H1 (cell line): ENCODE measurements around the gene INTS7. TPM values are rescaled to one million over a fixed set of nuclear protein-coding genes. Genes with fewer than 3 reads are reported as not detected.

Source experiments
- CTCF ChIA-PET: fragments of 300-600 bp; sonication (Branson Sonifier 250); formaldehyde crosslinking; loops from one replicate; lab custom pipeline; 2021; ENCODE audit not compliant: partially characterized antibody; lab: Charles Lee
- POLR2A ChIA-PET: fragments of 300-600 bp; sonication (Branson Sonifier 250); formaldehyde crosslinking; loops from one replicate; lab custom pipeline; 2021; ENCODE audit warnings: inconsistent platforms; ENCODE audit not compliant: partially characterized antibody; lab: Charles Lee
- DNase-seq, 2 experiments: peaks; one replicate each; pipeline versions ENCODE4 v3.0.0 to v3.0.0-alpha.2; 2010 to 2022; ENCODE audit warnings: low spot score in 2 of 2, low read depth in 1 of 2, mixed read lengths in 1 of 2
- FAIRE-seq: peaks from 2 replicates; lab custom pipeline; 2011; peaks lifted over from hg19 to GRCh38; lab: Jason Lieb, UNC
- H2AFZ ChIP-seq: 2 replicates; pipeline ENCODE4 v1.8.1; 2012; ENCODE audit warnings: low read length, inconsistent platforms
- H2AK5ac ChIP-seq: 2 replicates; pipeline ENCODE4 v1.6.1; 2013; ENCODE audit warnings: low read depth, low read length
- H2BK120ac ChIP-seq: replicated peaks from 2 replicates; pipeline ENCODE3; 2013; ENCODE audit warnings: low read depth, low read length, inconsistent platforms
- H2BK12ac ChIP-seq: 2 replicates; pipeline ENCODE4 v1.6.1; 2013; ENCODE audit warnings: low read depth, low read length
- H2BK15ac ChIP-seq: 2 replicates; pipeline ENCODE4 v1.6.1; 2013; ENCODE audit warnings: low read length
- H2BK20ac ChIP-seq: 2 replicates; pipeline ENCODE4 v1.6.1; 2013; ENCODE audit warnings: low read length
- H2BK5ac ChIP-seq: 2 replicates; pipeline ENCODE4 v1.6.1; 2013; ENCODE audit warnings: low read depth, low read length
- H3K14ac ChIP-seq: 2 replicates; pipeline ENCODE4 v1.6.1; 2013; ENCODE audit warnings: inconsistent platforms; ENCODE audit not compliant: insufficient read length
- H3K18ac ChIP-seq: 2 replicates; pipeline ENCODE4 v1.6.1; 2013; ENCODE audit warnings: low read length; ENCODE audit errors: extremely low read depth
- H3K23ac ChIP-seq: 2 replicates; pipeline ENCODE4 v1.6.1; 2013; ENCODE audit warnings: inconsistent platforms; ENCODE audit not compliant: insufficient read length
- H3K23me2 ChIP-seq: 2 replicates; pipeline ENCODE4 v1.6.1; 2013; ENCODE audit warnings: low read depth, low read length
- H3K27ac ChIP-seq: 2 replicates; pipeline ENCODE4 v1.6.1; 2011; ENCODE audit warnings: low read depth, low read length, inconsistent platforms
- H3K27me3 ChIP-seq, 4 experiments: replicated peaks in 1 of 4; 1 replicate in 1 of 4; 2 replicates in 3 of 4; pipeline versions ENCODE4 v1.6.1 to v1.8.1; 2011 to 2013; ENCODE audit warnings: low read length in 3 of 4, mild to moderate bottlenecking in 3 of 4, inconsistent platforms in 2 of 4, mixed read lengths in 2 of 4, moderate library complexity in 1 of 4; ENCODE audit not compliant: control insufficient read depth in 3 of 4, insufficient read depth in 3 of 4; ENCODE audit errors: extremely low read depth in 1 of 4
- H3K36me3 ChIP-seq, 4 experiments: 2 replicates each; pipeline versions ENCODE4 v1.6.1 to v1.8.1; 2011 to 2013; ENCODE audit warnings: mild to moderate bottlenecking in 4 of 4, low read length in 3 of 4, moderate library complexity in 2 of 4, control low read depth in 1 of 4, inconsistent platforms in 1 of 4; ENCODE audit not compliant: insufficient read depth in 4 of 4, control insufficient read depth in 2 of 4
- H3K4ac ChIP-seq: replicated peaks from 2 replicates; pipeline ENCODE3; 2013; ENCODE audit warnings: low read length, low read depth, mixed read lengths, inconsistent platforms; ENCODE audit not compliant: insufficient read length
- H3K4me1 ChIP-seq, 4 experiments: replicated peaks in 1 of 4; 1 replicate in 1 of 4; 2 replicates in 3 of 4; pipeline versions ENCODE4 v1.6.1 to v1.8.1; 2011 to 2013; ENCODE audit warnings: low read length in 3 of 4, inconsistent platforms in 2 of 4, mixed read lengths in 1 of 4; ENCODE audit not compliant: insufficient read depth in 4 of 4, control insufficient read depth in 3 of 4
- H3K4me2 ChIP-seq, 2 experiments: 2 replicates each; pipeline versions ENCODE4 v1.6.1 to v1.8.1; 2011 to 2013; ENCODE audit warnings: low read depth in 2 of 2, low read length in 2 of 2, control low read depth in 1 of 2, inconsistent platforms in 1 of 2, mild to moderate bottlenecking in 1 of 2; ENCODE audit not compliant: insufficient read depth in 1 of 2
- H3K4me3 ChIP-seq, 4 experiments: fragments of 200-600, 300-600 bp in 1 of 4; sonication (generic), shearing (Covaris generic), sonication (Bioruptor Twin) in 1 of 4; 2 replicates each; pipeline versions ENCODE4 v1.5.1 to v1.8.1; 2011 to 2016; ENCODE audit warnings: low read length in 4 of 4, low read depth in 3 of 4, control low read depth in 2 of 4, inconsistent platforms in 2 of 4, mild to moderate bottlenecking in 2 of 4, mixed read lengths in 1 of 4, moderate library complexity in 1 of 4; ENCODE audit not compliant: insufficient read depth in 2 of 4; ENCODE audit errors: extremely low read depth in 1 of 4
- H3K56ac ChIP-seq: replicated peaks from 2 replicates; pipeline ENCODE3; 2013; ENCODE audit warnings: low read depth, mild to moderate bottlenecking, mixed read lengths, low read length, inconsistent platforms; ENCODE audit not compliant: insufficient read length
- H3K79me1 ChIP-seq: 2 replicates; pipeline ENCODE4 v1.6.1; 2013; ENCODE audit warnings: low read depth, low read length, control low read depth
- H3K79me2 ChIP-seq, 2 experiments: 2 replicates each; pipeline versions ENCODE4 v1.6.1 to v1.8.1; 2012 to 2013; ENCODE audit warnings: low read length in 2 of 2, mild to moderate bottlenecking in 2 of 2, inconsistent platforms in 1 of 2; ENCODE audit not compliant: insufficient read depth in 2 of 2, control insufficient read depth in 1 of 2
- H3K9ac ChIP-seq, 4 experiments: replicated peaks in 1 of 4; 1 replicate in 1 of 4; 2 replicates in 3 of 4; pipeline versions ENCODE4 v1.6.1 to v1.8.1; 2011 to 2013; ENCODE audit warnings: low read depth in 3 of 4, low read length in 3 of 4, control low read depth in 2 of 4, mild to moderate bottlenecking in 2 of 4, moderate library complexity in 2 of 4, inconsistent platforms in 1 of 4; ENCODE audit errors: extremely low read depth in 1 of 4
- H3K9me3 ChIP-seq, 2 experiments: 2 replicates each; pipeline versions ENCODE4 v1.6.1 to v1.8.1; 2012 to 2013; ENCODE audit warnings: mild to moderate bottlenecking in 2 of 2, moderate library complexity in 2 of 2, control low read depth in 1 of 2, inconsistent platforms in 1 of 2, low read depth in 1 of 2, low read length in 1 of 2, mixed read lengths in 1 of 2; ENCODE audit not compliant: insufficient read depth in 2 of 2
- H4K20me1 ChIP-seq, 2 experiments: replicated peaks in 1 of 2; 2 replicates each; pipeline versions ENCODE3 to v1.8.1; 2011 to 2013; ENCODE audit warnings: inconsistent platforms in 2 of 2, low read length in 2 of 2, mild to moderate bottlenecking in 1 of 2; ENCODE audit not compliant: insufficient read depth in 2 of 2, control insufficient read depth in 1 of 2
- H4K5ac ChIP-seq: 2 replicates; pipeline ENCODE4 v1.6.1; 2013; ENCODE audit warnings: low read length, low read depth, mixed read lengths, inconsistent platforms; ENCODE audit not compliant: insufficient read length
- H4K8ac ChIP-seq: 2 replicates; pipeline ENCODE4 v1.8.0; 2013; ENCODE audit warnings: mild to moderate bottlenecking, moderate library complexity, low read length, inconsistent platforms; ENCODE audit not compliant: insufficient read depth; ENCODE audit errors: extremely low read depth
- H4K91ac ChIP-seq: replicated peaks from 2 replicates; pipeline ENCODE3; 2013; ENCODE audit warnings: low read length, mixed read lengths, inconsistent platforms; ENCODE audit not compliant: insufficient read length
- CBX8 ChIP-seq: fragments of 300-800, 300-1000 bp; sonication (generic); IDR thresholded peaks from 2 replicates; pipeline ENCODE4 v1.7.1; 2016; ENCODE audit warnings: low read depth, low read length, borderline replicate concordance
- CEBPB ChIP-seq: IDR thresholded peaks from 2 replicates; pipeline ENCODE4 v1.6.1; 2012; ENCODE audit warnings: low read depth, low read length
- CHD2 ChIP-seq: IDR thresholded peaks from 2 replicates; pipeline ENCODE4 v1.6.1; 2012; ENCODE audit warnings: low read length, improper control_type of control experiment
- RFX5 ChIP-seq: IDR thresholded peaks from 2 replicates; pipeline ENCODE4 v1.6.1; 2011; ENCODE audit warnings: low read depth, low read length, improper control_type of control experiment, borderline replicate concordance
- SUZ12 ChIP-seq: fragments of 200-600 bp; sonication (generic); IDR thresholded peaks from 2 replicates; pipeline ENCODE4 v1.6.1; 2012; ENCODE audit warnings: mild to moderate bottlenecking, inconsistent platforms, low read length, moderate library complexity, mixed read lengths
- WGBS, 2 experiments: shearing (Covaris generic) in 1 of 2; methylation state at CpG; one replicate each; pipeline versions ENCODE4 v1.1.6 to v1.1.7; 2013 to 2015; ENCODE audit warnings: low lambda C conversion rate in 2 of 2, mixed read lengths in 2 of 2, inconsistent platforms in 1 of 2, low coverage in 1 of 2, missing lambda C conversion rate in 1 of 2; ENCODE audit not compliant: insufficient replicate concordance in 2 of 2, insufficient coverage in 1 of 2, insufficient read length in 1 of 2; ENCODE audit errors: extremely low coverage in 1 of 2, missing lambda C conversion rate in 1 of 2; 5-methylcytosine and 5-hydroxymethylcytosine counted together
- polyA plus RNA-seq, 7 experiments: library from polyadenylated mRNA; depleted of rRNA in 3 of 7; stranded (reverse) in 5 of 7; unstranded in 2 of 7; fragments of >200 nt in 5 of 7; fragments of 200-250 nt in 2 of 7; gene quantifications; 1 replicate in 5 of 7; 2 replicates in 1 of 7; 4 replicates in 1 of 7; pipeline versions ENCODE4 v1.2.1 to v1.2.3, GENCODE V29; 2011 to 2013; ENCODE audit warnings: missing spikeins in 2 of 7, mixed read lengths in 2 of 7
- total RNA-seq: library from RNA; stranded (reverse); fragmentation: NEBNext Ultra II Directional; extraction: Animal tissue kit (Norgen Biotek cat#: 25700); gene quantifications from 2 replicates; pipeline ENCODE4 v1.2.1, GENCODE V29; 2021
- TF ChIP-seq, protein P1 (sequence below): IDR thresholded peaks from 2 replicates; pipeline ENCODE4 v1.6.1; 2012; ENCODE audit warnings: low read length, inconsistent platforms
- TF ChIP-seq, protein P2 (sequence below): IDR thresholded peaks from 2 replicates; pipeline ENCODE4 v1.6.1; 2012; ENCODE audit warnings: inconsistent platforms
- TF ChIP-seq, protein P3 (sequence below): IDR thresholded peaks from 2 replicates; pipeline ENCODE4 v1.6.1; 2012; ENCODE audit warnings: inconsistent platforms

The INTS7 gene
- total and polyA plus RNA-seq, 2 of the 8 experiments (the other 6 are each of a cell fraction or from before 2014, with no cell fraction given) = 15.2 to 22.4 TPM

DNA sequence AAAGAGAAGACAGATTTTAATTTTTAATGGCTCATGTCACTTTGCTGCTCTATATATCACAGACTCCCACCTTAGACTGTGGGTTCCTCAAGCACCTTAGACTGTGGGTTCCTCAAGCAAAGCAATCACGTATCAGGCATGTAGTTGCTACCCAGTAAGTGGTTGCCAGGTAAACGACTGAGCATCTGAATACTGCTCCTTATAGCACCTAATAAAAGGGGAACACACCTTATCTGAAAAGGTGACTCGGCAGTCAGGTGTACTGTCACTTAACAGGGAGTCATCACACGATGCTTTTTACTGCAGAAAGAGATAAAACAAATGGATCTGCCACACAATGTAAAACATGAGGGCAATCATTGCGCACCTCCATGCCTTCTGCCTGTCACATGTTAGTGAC lies 112.3 kb downstream of the INTS7 start:
- Histone ChIP-seq H3K9ac (no peak overlapping the region), H4K5ac (no peak overlapping the region), H3K4me3 (no peak overlapping the region), H2BK5ac (no peak overlapping the region; the same call in 1 of the 2 replicates), H3K4me1 (peaks cover 0 to 4% (median 2%) of the 10 kb centered on the region in 4 experiments; a peak in 4 of 7 replicates), H2AFZ (no peak overlapping the region), H3K56ac (no peak overlapping the region), H4K8ac (no peak overlapping the region), H3K18ac (no peak overlapping the region), H3K36me3 (no peaks in the 10 kb centered on the region), H3K9me3 (no peaks in the 10 kb centered on the region), H3K23me2 (no peaks in the 10 kb centered on the region), H3K79me2 (no peaks in the 10 kb centered on the region), H3K4ac (no peak overlapping the region), H2BK12ac (no peak overlapping the region), H3K27ac (no peak overlapping the region), H3K4me2 (no peak overlapping the region), H3K14ac (no peak overlapping the region), H3K79me1 (no peaks in the 10 kb centered on the region), H3K27me3 (no peaks in the 10 kb centered on the region), H2BK120ac (no peak overlapping the region), H2BK20ac (no peak overlapping the region), H4K20me1 (no peaks in the 10 kb centered on the region), H4K91ac (no peak overlapping the region), H3K23ac (no peak overlapping the region), H2BK15ac (no peak overlapping the region)
- CTCF ChIA-PET = no interaction called here
- POLR2A ChIA-PET = no interaction called here
- no peak for FAIRE-seq
- 85% methylated on average over 5 of the region's 5 CpGs; no CpG with 5 or more reads in 1 of the 2 experiments for WGBS, 2 experiments
- no peak for DNase-seq
- TF ChIP-seq CBX8 (no peak), SUZ12 (no peak), RFX5 (no peak), CEBPB (no peak), CHD2 (no peak)
- TF ChIP-seq, protein P1, sequence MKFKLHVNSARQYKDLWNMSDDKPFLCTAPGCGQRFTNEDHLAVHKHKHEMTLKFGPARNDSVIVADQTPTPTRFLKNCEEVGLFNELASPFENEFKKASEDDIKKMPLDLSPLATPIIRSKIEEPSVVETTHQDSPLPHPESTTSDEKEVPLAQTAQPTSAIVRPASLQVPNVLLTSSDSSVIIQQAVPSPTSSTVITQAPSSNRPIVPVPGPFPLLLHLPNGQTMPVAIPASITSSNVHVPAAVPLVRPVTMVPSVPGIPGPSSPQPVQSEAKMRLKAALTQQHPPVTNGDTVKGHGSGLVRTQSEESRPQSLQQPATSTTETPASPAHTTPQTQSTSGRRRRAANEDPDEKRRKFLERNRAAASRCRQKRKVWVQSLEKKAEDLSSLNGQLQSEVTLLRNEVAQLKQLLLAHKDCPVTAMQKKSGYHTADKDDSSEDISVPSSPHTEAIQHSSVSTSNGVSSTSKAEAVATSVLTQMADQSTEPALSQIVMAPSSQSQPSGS = no peak
- TF ChIP-seq, protein P2, sequence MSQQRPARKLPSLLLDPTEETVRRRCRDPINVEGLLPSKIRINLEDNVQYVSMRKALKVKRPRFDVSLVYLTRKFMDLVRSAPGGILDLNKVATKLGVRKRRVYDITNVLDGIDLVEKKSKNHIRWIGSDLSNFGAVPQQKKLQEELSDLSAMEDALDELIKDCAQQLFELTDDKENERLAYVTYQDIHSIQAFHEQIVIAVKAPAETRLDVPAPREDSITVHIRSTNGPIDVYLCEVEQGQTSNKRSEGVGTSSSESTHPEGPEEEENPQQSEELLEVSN = no peak
- TF ChIP-seq, protein P3, sequence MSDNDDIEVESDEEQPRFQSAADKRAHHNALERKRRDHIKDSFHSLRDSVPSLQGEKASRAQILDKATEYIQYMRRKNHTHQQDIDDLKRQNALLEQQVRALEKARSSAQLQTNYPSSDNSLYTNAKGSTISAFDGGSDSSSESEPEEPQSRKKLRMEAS = no peak
- TF ChIP-seq, all 59 proteins: peak for 0
- no peak overlapping the region for H2AK5ac ChIP-seq
